Activated CD8-positive, alpha-beta memory T cell treated with anti-CD3 and anti-CD28 coated beads, Interleukin-2, amount 50 U/mL, for 1 hour (primary cell): Measurements from ENCODE around the gene MT4.
"Not testable (repeated sequence)": the region's sequence is repeated elsewhere in the genome, so short reads cannot be mapped to it uniquely, and the experiment has no call there.

Experiments
- DNase-seq: peaks from one replicate; pipeline ENCODE4 v3.0.0-alpha.2; 2020; ENCODE audit errors: extremely low read depth

The MT4 gene

DNA sequence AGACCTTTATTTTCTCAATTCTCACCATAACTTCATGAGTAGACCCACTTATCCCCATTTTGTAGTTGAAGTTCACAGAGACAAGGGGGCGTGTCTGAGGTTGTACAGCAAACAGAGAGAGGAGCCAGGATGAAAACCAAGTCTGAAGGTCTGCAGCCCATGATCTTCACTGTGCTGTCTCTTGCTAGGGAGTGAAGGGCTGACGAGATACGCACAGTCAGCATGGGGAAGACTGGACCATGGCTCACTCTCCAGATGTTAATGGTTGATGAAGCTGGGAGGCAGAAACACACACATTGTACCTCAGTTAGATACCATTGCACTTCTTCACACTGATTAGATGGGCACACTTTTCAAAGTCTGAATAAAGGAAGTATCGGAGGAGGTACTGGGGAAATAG lies 5.8 kb upstream of the MT4 start:
- no peak for DNase-seq

DNA sequence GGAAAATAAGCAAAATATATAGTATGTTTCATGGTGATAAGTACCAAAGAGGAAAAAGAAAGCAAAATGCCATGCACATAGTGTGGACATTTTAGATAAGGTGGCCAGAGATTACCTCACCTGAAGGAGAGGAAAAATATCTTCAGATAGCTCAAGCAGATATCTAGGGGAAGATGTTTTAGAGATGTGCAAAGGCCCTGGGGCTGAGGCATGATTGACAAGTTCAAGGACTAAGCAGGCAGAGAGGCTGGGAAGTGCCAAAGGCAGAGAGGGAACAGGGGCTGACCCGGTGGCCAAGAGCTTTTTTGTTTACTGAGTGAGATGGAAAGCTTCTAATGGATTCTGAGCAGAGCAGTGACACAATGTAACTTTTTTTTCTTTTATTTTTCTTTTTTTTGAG lies 4.4 kb upstream of the MT4 start:
- no peak for DNase-seq

DNA sequence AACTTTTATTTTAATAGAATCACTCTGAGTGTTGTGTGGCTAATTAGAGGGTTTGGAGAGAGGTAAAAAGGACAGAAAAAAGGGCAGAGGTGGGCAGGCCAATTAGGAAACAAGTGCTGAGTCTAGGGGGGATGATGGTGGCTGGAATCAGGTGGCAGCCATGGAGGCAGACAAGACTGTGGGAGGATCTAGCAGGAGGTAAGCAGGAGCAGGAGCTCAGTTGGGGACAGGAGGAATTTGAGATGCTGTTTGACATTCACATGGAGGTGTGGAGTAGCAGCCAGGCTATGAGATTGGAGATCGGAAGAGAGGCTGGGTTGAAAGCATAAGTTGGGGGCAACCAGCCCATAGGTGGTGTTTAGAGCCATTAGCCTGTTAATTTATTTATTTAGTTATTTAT lies 3.7 kb upstream of the MT4 start:
- no peak for DNase-seq

- DNase-seq, result no peak
These were observed 5.1 kb downstream of the MT4 start for GRCh38 chr16:56569971-56570370.

DNA sequence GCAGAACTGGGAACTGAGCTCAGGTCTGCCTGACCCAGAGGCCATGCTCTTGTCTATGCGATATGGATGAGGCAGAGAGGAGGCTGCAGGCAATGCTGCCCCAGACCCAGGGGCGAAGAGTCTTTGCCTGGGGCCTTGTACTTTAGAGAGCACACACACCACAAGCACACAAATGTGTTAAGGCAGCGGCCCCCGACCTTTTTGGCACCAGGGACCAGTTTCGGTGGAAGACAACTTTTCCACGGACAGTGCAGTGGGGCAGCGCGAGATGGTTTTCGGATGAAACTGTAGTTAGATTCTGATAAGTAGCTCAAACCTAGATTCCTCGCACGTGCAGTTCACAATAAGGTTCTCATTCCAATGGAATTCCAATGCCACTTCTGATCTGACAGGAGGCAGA lies 6.7 kb downstream of the MT4 start:
- DNase-seq, result no peak

- DNase-seq, result no peak
These were observed 9.8 kb downstream of the MT4 start for GRCh38 chr16:56574625-56575024.

DNA sequence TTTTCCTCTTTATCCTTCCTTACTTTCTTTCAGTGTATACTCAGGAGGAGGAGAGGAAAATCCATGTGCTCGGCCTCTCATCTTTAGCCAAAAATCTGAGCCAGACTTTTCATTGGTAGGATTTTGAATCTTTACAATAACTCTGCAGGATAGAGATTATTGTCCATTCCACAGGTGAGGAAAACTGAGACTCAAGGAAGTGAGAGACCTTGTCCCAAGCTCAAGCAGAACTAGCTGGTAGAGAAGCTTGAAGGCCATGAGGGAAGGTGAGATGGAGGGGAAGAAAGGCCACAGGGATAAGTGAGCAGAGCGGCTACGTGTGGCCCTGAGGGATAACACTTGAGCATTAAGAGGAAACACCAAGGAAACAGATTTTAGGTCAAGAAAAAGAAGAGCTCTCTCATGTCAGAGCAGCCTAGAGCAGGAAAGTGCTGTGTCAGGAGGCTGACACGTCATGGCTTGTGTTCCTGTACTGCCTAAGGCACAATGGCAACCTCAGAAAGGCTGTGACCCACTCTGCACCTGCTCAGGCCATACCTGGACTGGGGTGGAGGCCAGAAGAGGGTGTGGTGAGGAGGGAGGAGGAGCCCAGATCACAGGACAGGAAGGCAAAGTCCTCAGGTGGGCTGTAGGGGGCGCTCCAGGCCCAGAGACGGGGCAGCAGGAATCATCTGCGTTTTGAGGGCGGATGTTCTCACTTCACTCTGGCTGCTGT lies 11.9 kb downstream of the MT4 start:
- peak; percentile 23 for DNase-seq

- no peak for DNase-seq
These were observed 12.4 kb downstream of the MT4 start for GRCh38 chr16:56577300-56577625.

DNA sequence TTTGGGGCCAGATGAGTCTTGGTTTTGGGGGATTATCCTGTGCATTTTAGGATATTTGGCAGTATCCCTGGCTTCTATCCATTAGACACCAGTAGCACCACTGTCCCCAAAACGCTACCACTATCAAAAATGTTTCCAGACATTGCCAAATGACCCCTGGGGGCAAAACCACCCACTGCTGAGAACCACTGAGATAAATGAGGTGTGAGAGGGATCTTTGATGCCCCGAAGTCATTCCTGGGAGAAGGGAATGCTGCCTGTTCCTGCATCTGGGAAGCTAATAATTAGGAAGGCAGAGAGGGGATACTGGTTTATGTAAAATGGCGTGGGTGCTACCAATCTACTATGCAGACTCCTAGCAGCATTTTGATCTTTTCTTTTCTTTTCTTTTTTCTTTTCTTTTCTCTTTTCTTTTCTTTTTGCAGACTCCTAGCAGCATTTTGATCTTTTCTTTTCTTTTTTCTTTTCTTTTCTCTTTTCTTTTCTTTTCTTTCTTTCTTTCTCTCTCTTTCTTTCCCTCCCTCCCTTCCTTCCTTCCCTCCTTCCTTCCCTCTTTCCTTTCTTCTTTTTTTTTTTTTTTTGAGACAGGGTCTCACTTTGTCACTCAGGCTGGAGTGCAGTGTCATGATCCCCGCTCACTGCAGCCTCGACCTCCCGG lies 15.6 kb downstream of the MT4 start:
- no peak for DNase-seq

GRCh38 chr16:56582911-56583310 lies 18.0 kb downstream of the MT4 start:
- not testable (repeated sequence) for DNase-seq

GRCh38 chr16:56583351-56584168 lies 18.7 kb downstream of the MT4 start:
- DNase-seq, result no peak

GRCh38 chr16:56584276-56584675 lies 19.4 kb downstream of the MT4 start:
- no peak for DNase-seq

GRCh38 chr16:56588781-56589140 lies 23.9 kb downstream of the MT4 start:
- no peak for DNase-seq

DNA sequence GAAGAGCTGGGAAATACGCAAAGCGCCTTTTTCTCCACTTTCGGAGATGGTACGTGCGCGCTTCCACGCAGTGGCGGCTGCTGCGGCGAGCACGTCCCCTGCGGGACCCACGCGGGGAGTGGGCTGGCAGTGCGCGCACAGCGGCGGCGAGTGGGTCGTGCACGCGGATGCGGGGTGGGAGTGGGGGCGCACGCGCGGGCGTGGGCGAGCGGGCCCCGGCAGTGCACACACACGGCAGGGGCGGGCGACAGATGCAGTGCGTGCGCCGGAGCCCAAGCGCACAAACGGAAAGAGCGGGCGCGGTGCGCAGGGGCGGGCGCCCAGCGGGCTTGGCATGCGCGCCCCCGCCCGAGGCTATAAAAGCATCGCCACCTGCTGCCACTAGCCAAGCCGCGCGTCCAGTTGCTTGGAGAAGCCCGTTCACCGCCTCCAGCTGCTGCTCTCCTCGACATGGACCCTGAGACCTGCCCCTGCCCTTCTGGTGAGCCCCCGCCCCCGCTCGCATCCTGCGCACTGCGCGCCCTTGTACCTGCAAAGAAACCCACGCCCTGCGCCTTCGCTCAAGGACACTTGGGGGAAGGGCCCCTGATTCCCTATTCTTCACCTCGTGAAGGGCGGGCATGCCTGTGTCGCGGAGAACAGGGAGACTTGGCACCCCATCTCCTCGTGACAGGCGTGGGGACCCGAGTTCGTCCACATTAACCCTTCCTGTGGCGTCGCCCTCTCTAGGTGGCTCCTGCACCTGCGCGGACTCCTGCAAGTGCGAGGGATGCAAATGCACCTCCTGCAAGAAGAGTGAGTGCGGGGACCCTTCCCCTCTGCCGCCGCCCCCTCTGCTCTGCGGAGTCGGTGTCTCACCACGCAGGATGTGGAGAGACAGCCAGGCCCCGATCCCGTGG lies 24.5 kb downstream of the MT4 start, which contains the start of gene MT3:
MT3 (plus strand) TSS at position 388 of the 899 bp plus-strand sequence; CDS start at position 451, 63 bp downstream.
- DNase-seq, result no peak

DNA sequence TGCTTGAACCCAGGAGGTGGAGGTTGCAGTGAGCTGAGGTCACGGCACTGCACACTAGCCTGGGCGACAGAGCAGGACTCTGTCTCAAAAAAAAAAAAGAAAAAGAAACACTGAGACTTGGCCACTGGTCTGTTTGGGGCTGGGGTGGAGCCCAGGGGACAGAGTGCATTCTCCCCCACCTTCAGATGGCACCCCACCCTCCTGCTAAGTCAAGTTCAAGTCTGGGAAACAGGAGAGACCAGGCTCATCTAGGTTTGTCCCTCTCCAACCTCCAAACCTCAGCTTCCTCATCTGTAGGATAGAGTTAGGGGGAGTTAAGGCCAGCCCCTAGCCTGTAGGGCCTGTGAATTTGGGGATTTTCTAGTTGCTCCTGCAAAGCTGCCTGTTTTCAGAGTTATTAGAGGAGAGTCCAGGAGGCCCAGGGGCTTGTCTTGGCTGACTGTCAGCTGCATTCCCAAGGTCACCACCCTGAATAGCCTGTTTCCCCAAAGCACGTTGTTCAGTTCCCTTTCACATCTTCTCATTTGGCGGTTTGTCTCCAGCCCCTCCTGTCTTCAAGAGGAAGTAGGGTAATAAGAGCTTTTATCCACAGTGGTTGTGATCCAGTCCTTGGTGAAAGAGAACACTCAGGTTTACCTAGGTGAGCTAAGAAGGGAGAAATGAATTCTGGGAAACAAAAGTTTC lies 26.6 kb downstream of the MT4 start:
- no peak for DNase-seq

DNA sequence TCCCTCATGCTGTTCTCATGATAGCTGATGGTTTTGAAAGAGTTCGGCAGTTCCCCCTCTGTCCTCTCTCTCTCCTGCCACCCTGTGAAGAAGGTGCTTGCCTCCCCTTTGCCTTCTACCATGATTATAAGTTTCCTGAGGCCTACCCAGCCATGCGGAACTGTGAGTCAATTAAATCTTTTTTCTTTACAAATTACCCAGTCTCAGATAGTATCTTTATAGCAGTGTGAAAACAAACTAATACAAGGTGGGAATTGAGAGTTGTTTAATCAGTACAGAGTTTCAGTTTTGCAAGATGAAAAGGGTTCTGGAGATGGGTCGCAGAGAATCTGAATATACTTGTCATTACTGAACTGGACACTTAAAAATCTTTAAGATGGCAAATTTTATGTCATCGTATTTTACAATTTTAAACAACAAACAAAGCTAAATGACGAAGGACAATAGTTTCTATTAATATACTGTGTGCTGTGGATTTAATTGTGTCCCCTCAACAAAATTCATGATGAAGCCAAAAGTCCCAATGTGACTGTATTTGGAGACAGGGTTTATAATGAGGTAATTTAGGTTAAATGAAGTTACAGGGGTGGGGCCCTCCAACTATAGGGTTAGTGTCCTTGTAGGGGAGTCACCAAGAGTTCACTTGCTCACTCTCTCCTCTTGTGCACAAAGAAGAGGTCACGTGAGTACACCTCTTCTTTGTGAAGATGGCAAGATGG lies 28.9 kb downstream of the MT4 start:
- no peak for DNase-seq

DNA sequence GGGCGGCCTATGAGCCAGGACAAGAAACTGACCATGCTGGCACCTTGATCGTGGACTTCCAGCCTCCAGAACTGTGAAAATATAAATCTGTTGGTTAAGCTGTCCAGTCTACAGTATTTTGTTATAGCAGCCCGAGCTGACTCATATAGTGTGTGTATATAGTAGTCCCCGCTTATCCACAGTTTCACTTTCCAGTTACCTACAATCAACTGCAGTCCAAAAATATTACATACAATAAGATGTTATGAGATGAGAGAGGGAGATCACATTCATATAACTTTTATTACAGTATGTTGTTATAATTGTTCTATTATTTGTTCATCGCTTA lies 29.4 kb downstream of the MT4 start:
- no peak for DNase-seq

DNA sequence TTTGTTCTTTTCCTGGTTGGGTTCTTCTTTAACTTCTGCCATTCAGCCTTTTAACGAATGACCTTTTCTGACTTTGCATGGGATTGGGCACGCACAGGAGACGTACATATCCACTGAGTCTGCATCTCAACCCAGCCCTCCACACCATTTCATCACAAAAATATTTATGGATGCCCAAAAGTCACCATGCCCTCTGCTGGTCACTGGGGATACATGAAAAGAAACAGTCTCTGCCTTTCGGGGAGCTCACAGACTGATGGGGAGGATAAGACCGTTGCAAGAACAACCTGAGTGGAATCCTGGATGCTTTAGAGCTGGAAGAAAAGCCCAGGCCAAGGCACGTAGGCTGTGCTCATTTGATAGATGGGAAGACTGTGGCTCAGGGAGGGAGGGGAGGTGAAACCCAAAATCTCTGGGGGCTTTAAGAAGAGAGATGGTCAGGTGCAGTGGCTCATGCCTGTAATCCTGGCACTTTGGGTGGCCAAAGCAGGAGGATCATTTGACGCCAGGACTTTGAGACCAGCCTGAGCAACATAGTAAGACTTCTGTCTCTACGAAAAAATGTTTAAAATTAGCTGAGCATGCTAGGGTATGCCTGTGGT lies 35.6 kb downstream of the MT4 start:
- DNase-seq, result no peak

- DNase-seq, result no peak
These were observed 36.5 kb downstream of the MT4 start for GRCh38 chr16:56601325-56601724.

GRCh38 chr16:56603589-56603988 lies 38.7 kb downstream of the MT4 start:
- no peak for DNase-seq
